Progenitor cell of endocrine pancreas (in vitro differentiated cells): ENCODE results near the gene MED9. TPM values are rescaled to one million over a fixed set of nuclear protein-coding genes. Genes with fewer than 3 reads are reported as not detected.

Experiments
- DNase-seq: peaks from one replicate; pipeline ENCODE4 v3.0.0; 2021; ENCODE audit warnings: low spot score; ENCODE audit not compliant: unreplicated experiment
- H3K27ac Mint-ChIP-seq: 2 replicates; pipeline ENCODE4 v1.8.0; 2021; ENCODE audit warnings: mild to moderate bottlenecking, moderate library complexity, mixed read lengths
- H3K27me3 Mint-ChIP-seq: 2 replicates; pipeline ENCODE4 v1.8.0; 2021; ENCODE audit warnings: mixed read lengths
- H3K36me3 Mint-ChIP-seq: 2 replicates; pipeline ENCODE4 v1.8.0; 2022; ENCODE audit warnings: mixed read lengths; ENCODE audit not compliant: insufficient read depth
- H3K4me1 Mint-ChIP-seq: 2 replicates; pipeline ENCODE4 v1.8.0; 2021; ENCODE audit warnings: low read depth, mixed read lengths
- H3K4me3 Mint-ChIP-seq: 2 replicates; pipeline ENCODE4 v1.8.0; 2021; ENCODE audit warnings: low read depth, mild to moderate bottlenecking, moderate library complexity, mixed read lengths
- H3K9me3 Mint-ChIP-seq: 2 replicates; pipeline ENCODE4 v1.8.0; 2021; ENCODE audit warnings: low read depth, mixed read lengths
- total RNA-seq: library from RNA; stranded (reverse); gene quantifications from 2 replicates; pipeline ENCODE4 v1.2.1, GENCODE V29; 2021
- TF ChIP-seq, protein P1 (sequence below): fragments of 200-600 bp; sonication (generic); IDR thresholded peaks from one replicate; pipeline ENCODE4 v1.5.0; 2021; ENCODE audit warnings: antibody characterized with exemption, mild to moderate bottlenecking; ENCODE audit not compliant: unreplicated experiment

The MED9 gene
- total RNA-seq, 1 donor from 2014 or later = 17.0 TPM

DNA sequence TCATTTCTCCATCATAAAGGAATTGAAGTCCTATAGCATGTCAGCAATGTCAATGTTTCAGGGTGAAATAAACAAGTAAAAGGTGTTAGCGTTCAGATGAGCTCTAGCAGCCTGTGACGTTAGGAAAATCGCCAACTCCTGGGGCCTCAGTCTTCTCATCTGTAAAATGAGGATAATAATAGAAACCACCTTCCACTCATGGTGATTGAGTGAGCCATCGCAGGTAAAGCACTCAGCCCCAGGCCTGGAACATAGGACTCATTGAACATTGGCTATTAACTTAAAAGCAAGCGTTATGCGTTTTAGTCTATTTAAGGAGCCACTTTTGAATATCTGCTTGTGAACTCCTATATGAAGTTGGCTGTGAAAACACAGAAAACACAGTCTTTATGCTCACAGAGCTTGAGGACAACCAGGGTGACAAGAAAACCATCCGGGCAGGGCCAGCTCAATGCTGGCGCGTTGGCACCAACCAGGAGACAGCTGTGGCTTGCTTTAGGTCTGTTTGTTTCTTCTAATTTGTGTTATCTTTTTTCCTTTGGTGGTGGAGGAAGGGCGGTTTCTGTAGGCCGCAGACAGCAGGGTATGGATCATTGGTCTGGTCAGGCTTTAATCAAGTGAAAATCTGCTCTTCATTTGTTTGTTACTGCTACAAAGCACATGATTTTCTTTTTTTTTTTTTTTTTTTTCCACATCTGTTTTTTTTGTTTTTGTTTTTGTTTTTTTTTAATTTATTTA, 35.7 kb upstream of the MED9 start:
- Mint-ChIP-seq H3K4me3 (no peak overlapping the region), H3K4me1 (peaks cover 20% of the 10 kb centered on the region), H3K36me3 (no peaks in the 10 kb centered on the region), H3K27ac (peak overlapping the region; percentile 81), H3K27me3 (no peaks in the 10 kb centered on the region), H3K9me3 (no peaks in the 10 kb centered on the region)
- TF ChIP-seq, protein P1, sequence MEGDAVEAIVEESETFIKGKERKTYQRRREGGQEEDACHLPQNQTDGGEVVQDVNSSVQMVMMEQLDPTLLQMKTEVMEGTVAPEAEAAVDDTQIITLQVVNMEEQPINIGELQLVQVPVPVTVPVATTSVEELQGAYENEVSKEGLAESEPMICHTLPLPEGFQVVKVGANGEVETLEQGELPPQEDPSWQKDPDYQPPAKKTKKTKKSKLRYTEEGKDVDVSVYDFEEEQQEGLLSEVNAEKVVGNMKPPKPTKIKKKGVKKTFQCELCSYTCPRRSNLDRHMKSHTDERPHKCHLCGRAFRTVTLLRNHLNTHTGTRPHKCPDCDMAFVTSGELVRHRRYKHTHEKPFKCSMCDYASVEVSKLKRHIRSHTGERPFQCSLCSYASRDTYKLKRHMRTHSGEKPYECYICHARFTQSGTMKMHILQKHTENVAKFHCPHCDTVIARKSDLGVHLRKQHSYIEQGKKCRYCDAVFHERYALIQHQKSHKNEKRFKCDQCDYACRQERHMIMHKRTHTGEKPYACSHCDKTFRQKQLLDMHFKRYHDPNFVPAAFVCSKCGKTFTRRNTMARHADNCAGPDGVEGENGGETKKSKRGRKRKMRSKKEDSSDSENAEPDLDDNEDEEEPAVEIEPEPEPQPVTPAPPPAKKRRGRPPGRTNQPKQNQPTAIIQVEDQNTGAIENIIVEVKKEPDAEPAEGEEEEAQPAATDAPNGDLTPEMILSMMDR = no peak
- DNase-seq = no peak

DNA sequence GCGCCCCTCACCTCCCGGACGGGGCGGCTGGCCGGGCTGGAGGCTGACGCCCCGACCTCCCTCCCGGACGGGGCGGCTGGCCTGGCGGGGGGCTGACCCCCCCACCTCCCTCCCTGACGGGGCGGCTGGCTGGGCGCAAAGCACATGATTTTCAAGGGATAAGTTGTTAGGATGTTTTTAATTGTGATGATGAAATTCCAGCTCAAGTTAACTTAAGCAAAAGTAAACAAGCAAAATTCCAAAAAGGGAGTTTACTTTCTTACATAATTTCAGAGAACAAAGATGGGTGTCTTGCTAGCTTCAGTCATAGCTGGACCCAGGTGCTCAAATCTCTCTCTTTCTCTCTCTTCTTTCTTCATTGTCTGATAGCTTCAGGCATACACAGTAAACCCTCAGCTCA, 33.6 kb upstream of the MED9 start:
- Mint-ChIP-seq H3K4me3 (no peak overlapping the region), H3K36me3 (no peaks in the 10 kb centered on the region), H3K27me3 (peaks cover 3% of the 10 kb centered on the region), H3K27ac (peak overlapping the region; percentile 84), H3K4me1 (peaks cover 28% of the 10 kb centered on the region), H3K9me3 (no peaks in the 10 kb centered on the region)
- TF ChIP-seq, protein P1 = no peak
- DNase-seq = no peak

DNA sequence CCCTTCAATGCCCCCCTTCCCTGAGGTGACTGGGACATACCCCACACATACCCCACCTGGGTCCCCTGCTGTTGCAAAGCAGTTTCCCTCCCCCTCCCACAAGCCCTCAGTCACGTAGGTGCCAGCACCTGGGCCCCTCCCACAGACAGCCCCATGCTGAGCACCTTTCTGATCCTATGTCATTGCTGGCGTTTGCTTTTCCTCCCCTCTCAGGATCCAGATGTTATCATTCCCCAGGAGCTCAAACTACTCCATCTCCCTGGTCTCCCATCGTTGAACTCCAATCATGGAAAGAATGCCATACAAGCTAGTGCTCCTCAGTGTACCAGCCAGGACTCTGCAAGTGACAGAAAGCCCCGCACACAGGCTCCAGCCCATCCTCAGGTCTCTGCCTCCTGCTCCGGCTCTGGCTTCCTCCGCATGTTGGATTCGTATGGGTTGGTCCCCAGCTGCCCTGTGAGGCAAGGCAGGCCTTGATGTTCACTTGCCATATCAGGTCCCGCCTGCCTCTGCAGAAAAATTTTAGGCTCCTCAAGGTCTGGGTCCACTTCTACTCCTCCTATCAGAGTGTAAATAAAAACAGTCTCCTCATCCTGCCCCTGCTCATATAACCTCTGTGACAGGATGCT, 31.4 kb upstream of the MED9 start:
- DNase-seq = no peak
- no peaks in the 10 kb centered on the region for H3K9me3 Mint-ChIP-seq
- peaks cover 22% of the 10 kb centered on the region for H3K4me1 Mint-ChIP-seq
- TF ChIP-seq, protein P1 = no peak
- H3K4me3 Mint-ChIP-seq = no peak overlapping the region
- peak overlapping the region; percentile 75 for H3K27ac Mint-ChIP-seq
- no peaks in the 10 kb centered on the region for H3K36me3 Mint-ChIP-seq
- peaks cover 3% of the 10 kb centered on the region for H3K27me3 Mint-ChIP-seq

DNA sequence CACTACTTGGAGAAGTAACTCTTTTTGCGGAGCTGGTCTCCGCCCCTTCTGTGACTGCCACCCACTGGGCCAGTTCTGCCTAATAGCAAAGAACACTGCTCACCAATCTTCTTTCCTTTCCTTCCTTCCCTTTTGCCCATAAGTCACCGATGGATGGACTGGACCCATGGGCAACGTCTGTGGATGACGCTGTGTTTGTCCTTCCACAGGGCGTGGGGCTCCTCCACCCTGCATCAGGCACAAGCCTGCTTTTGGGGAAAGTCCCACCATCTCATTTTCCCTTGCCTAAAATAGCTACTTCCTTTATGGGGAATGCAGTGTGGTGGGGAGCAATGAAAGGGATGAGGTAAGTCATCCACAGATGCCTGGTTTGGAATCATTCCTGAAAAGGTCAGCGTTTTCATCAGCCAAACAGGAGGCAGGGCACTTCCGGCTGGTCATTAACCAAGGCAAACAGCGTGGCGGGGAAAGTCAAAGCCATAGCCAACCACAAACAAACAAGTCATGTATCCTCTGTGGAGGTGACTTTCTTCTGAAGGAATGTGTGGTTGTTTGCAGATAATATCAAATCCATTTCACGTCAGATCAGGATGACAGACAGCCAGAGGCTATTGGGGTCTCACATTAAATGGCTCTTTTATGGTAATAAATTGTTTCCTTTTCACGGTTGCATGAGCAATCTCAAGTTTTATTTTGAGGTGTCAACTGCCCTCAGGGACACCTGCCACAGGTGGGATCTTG, 30.7 kb upstream of the MED9 start:
- Mint-ChIP-seq H3K4me1 (peaks cover 19% of the 10 kb centered on the region), H3K4me3 (no peak overlapping the region), H3K36me3 (no peaks in the 10 kb centered on the region), H3K27ac (peak overlapping the region; percentile 75), H3K27me3 (peaks cover 6% of the 10 kb centered on the region), H3K9me3 (no peaks in the 10 kb centered on the region)
- TF ChIP-seq, protein P1 = no peak
- DNase-seq = no peak

DNA sequence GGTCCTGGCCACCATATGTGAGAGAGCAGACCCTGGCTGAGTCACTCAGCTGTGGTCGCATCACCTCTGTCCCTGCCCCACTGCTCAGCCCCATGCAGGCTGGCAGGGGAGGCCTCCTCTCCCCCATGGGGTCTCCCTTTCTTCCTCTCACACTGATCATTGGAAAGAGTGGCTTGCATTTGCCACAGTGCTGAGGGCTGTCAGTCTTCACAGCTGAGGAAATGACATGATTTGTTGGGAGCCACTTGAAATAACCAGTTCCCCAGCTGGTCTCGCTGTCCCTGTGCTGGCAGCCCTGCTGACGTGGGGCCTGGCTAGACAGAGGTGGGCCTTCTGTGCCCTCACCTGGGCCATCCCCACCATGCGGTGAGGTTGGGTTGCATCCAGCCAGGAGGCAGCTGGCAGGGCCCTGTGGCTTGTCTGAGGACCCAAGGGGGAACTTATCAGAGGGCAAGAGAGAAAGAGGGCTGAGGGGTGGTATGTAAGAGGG, 30.1 kb upstream of the MED9 start:
- Mint-ChIP-seq H3K27me3 (peaks cover 6% of the 10 kb centered on the region), H3K4me3 (no peak overlapping the region), H3K27ac (peak overlapping the region; percentile 75), H3K9me3 (no peaks in the 10 kb centered on the region), H3K4me1 (peaks cover 16% of the 10 kb centered on the region), H3K36me3 (no peaks in the 10 kb centered on the region)
- no peak for DNase-seq
- TF ChIP-seq, protein P1 = no peak
